Measurements from ENCODE around the gene THRAP3.

Gene THRAP3

GRCh38 chr1:36307601-36308330 lies 83.5 kb downstream of the THRAP3 start:
- Mint-ChIP-seq H3K27ac (no peak overlapping the region), H3K36me3 (ENCODE audit: low read depth) (peaks cover 36% of the 10 kb centered on the region), H3K27me3 (no peaks in the 10 kb centered on the region), H3K9me3 (no peaks in the 10 kb centered on the region), H3K4me3 (peak overlapping the region; percentile 85), H3K4me1 (ENCODE audit: low read depth) (peaks cover 43% of the 10 kb centered on the region)

- Mint-ChIP-seq H3K4me3 (no peak overlapping the region), H3K4me1 (ENCODE audit: low read depth) (peaks cover 28% of the 10 kb centered on the region), H3K36me3 (ENCODE audit: low read depth) (peaks cover 22% of the 10 kb centered on the region), H3K27me3 (no peaks in the 10 kb centered on the region), H3K9me3 (no peaks in the 10 kb centered on the region), H3K27ac (peak overlapping the region; percentile 52)
Measured at GRCh38 chr1:36309397-36309796, 85.2 kb downstream of the THRAP3 start.

- Mint-ChIP-seq H3K9me3 (no peaks in the 10 kb centered on the region), H3K27ac (peak overlapping the region; percentile 65), H3K36me3 (ENCODE audit: low read depth) (peaks cover 4% of the 10 kb centered on the region), H3K4me1 (ENCODE audit: low read depth) (peaks cover 27% of the 10 kb centered on the region), H3K27me3 (peaks cover 4% of the 10 kb centered on the region), H3K4me3 (peak overlapping the region; percentile 73)
Measured at GRCh38 chr1:36320291-36320761, 96.1 kb downstream of the THRAP3 start.

- Mint-ChIP-seq H3K27ac (peak overlapping the region; percentile 65), H3K4me3 (peak overlapping the region; percentile 73), H3K27me3 (peaks cover 6% of the 10 kb centered on the region), H3K36me3 (ENCODE audit: low read depth) (peaks cover 4% of the 10 kb centered on the region), H3K9me3 (no peaks in the 10 kb centered on the region), H3K4me1 (ENCODE audit: low read depth) (peaks cover 27% of the 10 kb centered on the region)
Measured at GRCh38 chr1:36320767-36321118, 96.5 kb downstream of the THRAP3 start.

GRCh38 chr1:36321119-36321951 lies 97.1 kb downstream of the THRAP3 start:
- Mint-ChIP-seq H3K27ac (no peak overlapping the region), H3K4me3 (peak overlapping the region; percentile 73), H3K9me3 (no peaks in the 10 kb centered on the region), H3K4me1 (ENCODE audit: low read depth) (peaks cover 28% of the 10 kb centered on the region), H3K27me3 (peaks cover 12% of the 10 kb centered on the region), H3K36me3 (ENCODE audit: low read depth) (peaks cover 4% of the 10 kb centered on the region)

GRCh38 chr1:36322041-36322785 lies 98.0 kb downstream of the THRAP3 start:
- peaks cover 4% of the 10 kb centered on the region for H3K36me3 Mint-ChIP-seq (ENCODE audit: low read depth)
- peaks cover 33% of the 10 kb centered on the region for H3K4me1 Mint-ChIP-seq (ENCODE audit: low read depth)
- H3K9me3 Mint-ChIP-seq, result no peaks in the 10 kb centered on the region
- no peak overlapping the region for H3K27ac Mint-ChIP-seq
- peak overlapping the region; percentile 45 for H3K4me3 Mint-ChIP-seq
- H3K27me3 Mint-ChIP-seq, result peaks cover 18% of the 10 kb centered on the region

- peaks cover 33% of the 10 kb centered on the region for H3K4me1 Mint-ChIP-seq (ENCODE audit: low read depth)
- H3K36me3 Mint-ChIP-seq (ENCODE audit: low read depth), result peaks cover 4% of the 10 kb centered on the region
- H3K9me3 Mint-ChIP-seq, result no peaks in the 10 kb centered on the region
- H3K27ac Mint-ChIP-seq, result no peak overlapping the region
- H3K27me3 Mint-ChIP-seq, result peaks cover 18% of the 10 kb centered on the region
- peak overlapping the region; percentile 78 for H3K4me3 Mint-ChIP-seq
Measured at GRCh38 chr1:36322786-36323635, 98.8 kb downstream of the THRAP3 start.

GRCh38 chr1:36323636-36324352 lies 99.6 kb downstream of the THRAP3 start, which contains the start of gene EVA1B:
Gene EVA1B, minus strand, starts transcription at chr1:36323645. Its CDS starts 608 bp downstream, at chr1:36323037.
- no peaks in the 10 kb centered on the region for H3K9me3 Mint-ChIP-seq
- peaks cover 33% of the 10 kb centered on the region for H3K4me1 Mint-ChIP-seq (ENCODE audit: low read depth)
- peaks cover 4% of the 10 kb centered on the region for H3K36me3 Mint-ChIP-seq (ENCODE audit: low read depth)
- peaks cover 18% of the 10 kb centered on the region for H3K27me3 Mint-ChIP-seq
- H3K27ac Mint-ChIP-seq, result no peak within 1 kb of the TSS
- peak within 1 kb of the TSS; percentile 78 for H3K4me3 Mint-ChIP-seq

GRCh38 chr1:36324353-36324703 lies 100.1 kb downstream of the THRAP3 start:
- Mint-ChIP-seq H3K27ac (no peak overlapping the region), H3K4me1 (ENCODE audit: low read depth) (peaks cover 33% of the 10 kb centered on the region), H3K27me3 (peaks cover 18% of the 10 kb centered on the region), H3K36me3 (ENCODE audit: low read depth) (peaks cover 4% of the 10 kb centered on the region), H3K4me3 (no peak overlapping the region), H3K9me3 (no peaks in the 10 kb centered on the region)

GRCh38 chr1:36326499-36326898 lies 102.3 kb downstream of the THRAP3 start:
- Mint-ChIP-seq H3K9me3 (no peaks in the 10 kb centered on the region), H3K27me3 (peaks cover 18% of the 10 kb centered on the region), H3K4me1 (ENCODE audit: low read depth) (peaks cover 22% of the 10 kb centered on the region), H3K4me3 (no peak overlapping the region), H3K36me3 (ENCODE audit: low read depth) (no peaks in the 10 kb centered on the region), H3K27ac (no peak overlapping the region)

GRCh38 chr1:36327421-36328087 lies 103.3 kb downstream of the THRAP3 start:
- H3K4me1 Mint-ChIP-seq (ENCODE audit: low read depth), result peaks cover 17% of the 10 kb centered on the region
- no peaks in the 10 kb centered on the region for H3K9me3 Mint-ChIP-seq
- peaks cover 18% of the 10 kb centered on the region for H3K27me3 Mint-ChIP-seq
- H3K27ac Mint-ChIP-seq, result no peak overlapping the region
- H3K36me3 Mint-ChIP-seq (ENCODE audit: low read depth), result no peaks in the 10 kb centered on the region
- H3K4me3 Mint-ChIP-seq, result no peak overlapping the region

- no peak overlapping the region for H3K4me3 Mint-ChIP-seq
- no peak overlapping the region for H3K27ac Mint-ChIP-seq
- peaks cover 18% of the 10 kb centered on the region for H3K27me3 Mint-ChIP-seq
- H3K4me1 Mint-ChIP-seq (ENCODE audit: low read depth), result peaks cover 17% of the 10 kb centered on the region
- no peaks in the 10 kb centered on the region for H3K36me3 Mint-ChIP-seq (ENCODE audit: low read depth)
- H3K9me3 Mint-ChIP-seq, result no peaks in the 10 kb centered on the region
Measured at GRCh38 chr1:36328088-36328480, 103.8 kb downstream of the THRAP3 start.

- H3K4me3 Mint-ChIP-seq, result no peak overlapping the region
- H3K4me1 Mint-ChIP-seq (ENCODE audit: low read depth), result peaks cover 15% of the 10 kb centered on the region
- H3K27ac Mint-ChIP-seq, result no peak overlapping the region
- H3K9me3 Mint-ChIP-seq, result no peaks in the 10 kb centered on the region
- H3K27me3 Mint-ChIP-seq, result peaks cover 18% of the 10 kb centered on the region
- no peaks in the 10 kb centered on the region for H3K36me3 Mint-ChIP-seq (ENCODE audit: low read depth)
Measured at GRCh38 chr1:36328713-36329112, 104.5 kb downstream of the THRAP3 start.

All from stimulated activated naive CD8-positive, alpha-beta T cell treated with anti-CD3 and anti-CD28 coated beads, Interleukin-15, Interleukin-2, amounts not matched to agents 100 ng/mL and 50 ng/mL, for 24 hours (primary cell).